ENCODE measurements around the gene RRP9. TPM values are rescaled to one million over a fixed set of nuclear protein-coding genes. Genes with fewer than 3 reads are reported as not detected.
A peak's percentile ranks its signal among the peaks of the same experiment; 100 is the strongest.

RRP9 gene
- total and polyA plus RNA-seq, 4 donors = 8.2 to 47.6 (median 33.5) TPM

GRCh38 chr3:51977446-51978142 lies 35.9 kb upstream of the RRP9 start:
- DNase-seq (no peak), ATAC-seq (ENCODE audit: insufficient read depth, low FRiP score) (no peak)
- Histone ChIP-seq H3K36me3 (ENCODE audit: control insufficient read depth in 4 of 4, insufficient read depth in 4 of 4, low read length in 4 of 4) (peaks cover 0 to 8% (median 3%) of the 10 kb centered on the region in 4 donors), H3K27ac (ENCODE audit: low read depth in 1 of 2, low read length in 1 of 2) (no peak overlapping the region), H3K27me3 (ENCODE audit: control insufficient read depth in 3 of 3, insufficient read depth in 3 of 3, low read length in 2 of 3) (no peaks in the 10 kb centered on the region), H3K4me3 (no peak overlapping the region), H3K9me3 (ENCODE audit: control insufficient read depth in 4 of 4, insufficient read depth in 3 of 4, low read length in 3 of 4) (no peaks in the 10 kb centered on the region), H3K4me1 (ENCODE audit: control insufficient read depth in 5 of 5, insufficient read depth in 5 of 5, low read length in 5 of 5) (peaks cover 0 to 26% (median 14%) of the 10 kb centered on the region in 5 donors), H3K9ac (ENCODE audit: insufficient read depth in 1 of 2, low read length in 2 of 2) (no peak overlapping the region)
- TF ChIP-seq CTCF (IDR thresholded peaks at IDR 0.05; ENCODE audit: control extremely low read depth, extremely low read depth) = no peak
- 84 to 85% methylated on average over 9 of the region's 9 CpGs for WGBS, 2 donors

GRCh38 chr3:51975852-51976549 lies 34.3 kb upstream of the RRP9 start:
- no peak overlapping the region for H3K4me3 ChIP-seq
- ATAC-seq (ENCODE audit: insufficient read depth, low FRiP score) = no peak
- H3K27me3 ChIP-seq (ENCODE audit: control insufficient read depth in 3 of 3, insufficient read depth in 3 of 3, low read length in 2 of 3) = no peaks in the 10 kb centered on the region
- peaks cover 0 to 19% (median 10%) of the 10 kb centered on the region in 5 donors for H3K4me1 ChIP-seq (ENCODE audit: control insufficient read depth in 5 of 5, insufficient read depth in 5 of 5, low read length in 5 of 5)
- WGBS, 2 donors = 32 to 34% methylated on average over 46 of the region's 46 CpGs
- no peak for TF ChIP-seq CTCF (IDR thresholded peaks at IDR 0.05; ENCODE audit: control extremely low read depth, extremely low read depth)
- no peak overlapping the region for H3K9ac ChIP-seq (ENCODE audit: insufficient read depth in 1 of 2, low read length in 2 of 2)
- DNase-seq = peak; percentile 85 to 89 (median 87)
- peaks cover 0 to 6% (median 3%) of the 10 kb centered on the region in 4 donors for H3K36me3 ChIP-seq (ENCODE audit: control insufficient read depth in 4 of 4, insufficient read depth in 4 of 4, low read length in 4 of 4)
- peak overlapping the region in 1 of 2 donors; percentile 87 for H3K27ac ChIP-seq (ENCODE audit: low read depth in 1 of 2, low read length in 1 of 2)
- no peaks in the 10 kb centered on the region for H3K9me3 ChIP-seq (ENCODE audit: control insufficient read depth in 4 of 4, insufficient read depth in 3 of 4, low read length in 3 of 4)

- peaks cover 0 to 19% (median 10%) of the 10 kb centered on the region in 5 donors for H3K4me1 ChIP-seq (ENCODE audit: control insufficient read depth in 5 of 5, insufficient read depth in 5 of 5, low read length in 5 of 5)
- no peaks in the 10 kb centered on the region for H3K9me3 ChIP-seq (ENCODE audit: control insufficient read depth in 4 of 4, insufficient read depth in 3 of 4, low read length in 3 of 4)
- WGBS, 2 donors = 0% methylated on average over 41 to 63 of the region's 63 CpGs
- H3K27me3 ChIP-seq (ENCODE audit: control insufficient read depth in 3 of 3, insufficient read depth in 3 of 3, low read length in 2 of 3) = no peaks in the 10 kb centered on the region
- ATAC-seq (ENCODE audit: insufficient read depth, low FRiP score) (peak; percentile 77), DNase-seq (peak; percentile 71 to 77 (median 73))
- H3K4me3 ChIP-seq = peak within 1 kb of the TSS; percentile 59
- H3K27ac ChIP-seq (ENCODE audit: low read depth in 1 of 2, low read length in 1 of 2) = peak within 1 kb of the TSS; percentile 87 to 93
- no peak for TF ChIP-seq CTCF (IDR thresholded peaks at IDR 0.05; ENCODE audit: control extremely low read depth, extremely low read depth)
- H3K9ac ChIP-seq (ENCODE audit: insufficient read depth in 1 of 2, low read length in 2 of 2) = peak within 1 kb of the TSS; percentile 2 to 65
- H3K36me3 ChIP-seq (ENCODE audit: control insufficient read depth in 4 of 4, insufficient read depth in 4 of 4, low read length in 4 of 4) = peaks cover 0 to 2% (median under 1%) of the 10 kb centered on the region in 4 donors
These were observed 33.5 kb upstream of the RRP9 start, which contains the start of gene ABHD14A for GRCh38 chr3:51974963-51975851. ABHD14A (plus strand) TSS chr3:51975064; CDS start chr3:51975136, 72 bp downstream.
